ENCODE measurements around the gene TRABD.

Gene TRABD

DNA sequence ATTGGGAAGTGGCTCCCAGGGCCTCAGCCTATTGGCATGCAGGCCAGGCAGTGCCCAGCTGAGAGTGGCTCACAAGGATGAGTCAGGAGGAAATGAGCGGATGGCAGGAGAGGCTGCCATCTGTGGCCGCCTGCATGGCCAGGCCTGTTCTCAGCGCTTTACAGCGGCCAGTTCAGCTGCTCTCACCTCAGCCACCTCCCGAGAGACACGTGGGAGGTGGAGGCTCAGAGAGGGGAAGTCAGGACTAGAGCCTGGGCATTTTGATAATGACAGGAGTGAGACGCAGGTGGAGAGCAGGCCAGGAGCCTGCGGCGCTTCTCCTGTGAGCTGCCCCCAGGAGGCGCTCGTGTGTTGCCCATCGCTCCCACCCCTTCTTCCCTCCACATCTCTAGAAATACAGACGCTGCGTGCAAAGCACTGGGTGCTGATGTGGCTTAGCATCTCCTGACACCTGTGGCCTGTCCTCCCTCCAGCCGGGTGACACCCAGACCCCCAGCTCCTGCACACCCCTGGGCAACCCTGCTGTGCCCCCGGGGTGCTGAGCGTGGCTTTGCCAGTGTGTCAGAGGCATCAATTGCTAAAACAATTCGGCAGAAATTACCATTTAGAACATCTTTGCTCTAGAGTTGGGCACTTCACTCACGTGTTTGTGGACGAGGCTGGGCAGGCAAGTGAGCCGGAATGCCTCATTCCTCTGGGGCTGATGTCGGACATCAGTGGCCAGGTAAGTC is 36.6 kb upstream of the TRABD start:
- no peak for TF ChIP-seq ZFX (IDR thresholded peaks at IDR 0.05)
- TF ChIP-seq, protein P1, sequence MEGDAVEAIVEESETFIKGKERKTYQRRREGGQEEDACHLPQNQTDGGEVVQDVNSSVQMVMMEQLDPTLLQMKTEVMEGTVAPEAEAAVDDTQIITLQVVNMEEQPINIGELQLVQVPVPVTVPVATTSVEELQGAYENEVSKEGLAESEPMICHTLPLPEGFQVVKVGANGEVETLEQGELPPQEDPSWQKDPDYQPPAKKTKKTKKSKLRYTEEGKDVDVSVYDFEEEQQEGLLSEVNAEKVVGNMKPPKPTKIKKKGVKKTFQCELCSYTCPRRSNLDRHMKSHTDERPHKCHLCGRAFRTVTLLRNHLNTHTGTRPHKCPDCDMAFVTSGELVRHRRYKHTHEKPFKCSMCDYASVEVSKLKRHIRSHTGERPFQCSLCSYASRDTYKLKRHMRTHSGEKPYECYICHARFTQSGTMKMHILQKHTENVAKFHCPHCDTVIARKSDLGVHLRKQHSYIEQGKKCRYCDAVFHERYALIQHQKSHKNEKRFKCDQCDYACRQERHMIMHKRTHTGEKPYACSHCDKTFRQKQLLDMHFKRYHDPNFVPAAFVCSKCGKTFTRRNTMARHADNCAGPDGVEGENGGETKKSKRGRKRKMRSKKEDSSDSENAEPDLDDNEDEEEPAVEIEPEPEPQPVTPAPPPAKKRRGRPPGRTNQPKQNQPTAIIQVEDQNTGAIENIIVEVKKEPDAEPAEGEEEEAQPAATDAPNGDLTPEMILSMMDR (conservative IDR thresholded peaks at IDR 0.05) = peak; percentile 98
- H3K27ac ChIP-seq = peak overlapping the region; percentile 6; the same call in 1 of the 2 replicates

DNA sequence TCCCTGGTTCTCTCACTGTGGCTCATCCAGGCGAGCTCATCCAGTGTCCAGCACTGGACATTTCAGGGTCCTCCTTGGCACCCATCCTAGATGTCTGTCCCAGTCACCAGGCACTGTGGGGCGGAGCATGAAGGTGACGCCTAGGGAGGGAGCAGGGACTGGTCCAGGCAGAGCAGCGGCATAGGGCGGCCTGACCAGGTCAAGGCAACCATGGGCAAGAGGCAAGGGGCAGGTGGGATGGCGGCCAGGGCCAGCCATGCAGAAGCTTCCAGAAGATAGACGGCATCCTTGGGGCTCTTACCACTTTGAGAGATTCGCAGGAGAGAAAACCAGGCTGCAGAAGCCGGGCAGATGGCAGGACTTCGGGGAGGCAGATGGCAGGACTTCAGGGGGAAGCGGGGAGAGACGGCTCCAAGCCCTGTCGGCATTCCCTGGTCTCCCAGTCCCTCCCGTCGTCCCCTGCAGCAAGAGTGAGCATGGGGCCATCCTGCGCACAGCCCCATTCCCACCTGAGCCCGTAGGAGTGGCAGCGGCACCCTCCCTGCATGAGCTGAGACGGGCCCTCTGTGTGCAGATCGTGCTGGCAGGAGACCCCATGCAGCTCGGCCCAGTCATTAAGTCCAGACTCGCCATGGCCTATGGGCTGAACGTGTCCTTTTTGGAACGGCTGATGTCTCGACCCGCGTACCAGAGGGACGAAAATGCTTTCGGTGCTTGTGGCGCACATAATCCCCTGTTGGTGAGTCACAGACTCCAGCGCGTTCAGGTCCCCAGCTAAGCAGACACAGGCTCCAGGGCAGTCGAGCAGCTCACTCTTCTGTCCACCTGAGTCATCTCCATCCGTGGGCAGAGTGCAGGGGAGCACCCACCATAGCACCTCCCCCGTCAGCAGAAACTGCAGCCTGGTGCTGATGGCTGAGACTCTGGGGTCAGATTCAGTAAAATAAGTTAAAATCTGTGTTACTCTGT is 35.3 kb upstream of the TRABD start:
- no peak for TF ChIP-seq ZFX (IDR thresholded peaks at IDR 0.05)
- TF ChIP-seq, protein P1 (conservative IDR thresholded peaks at IDR 0.05) = no peak

DNA sequence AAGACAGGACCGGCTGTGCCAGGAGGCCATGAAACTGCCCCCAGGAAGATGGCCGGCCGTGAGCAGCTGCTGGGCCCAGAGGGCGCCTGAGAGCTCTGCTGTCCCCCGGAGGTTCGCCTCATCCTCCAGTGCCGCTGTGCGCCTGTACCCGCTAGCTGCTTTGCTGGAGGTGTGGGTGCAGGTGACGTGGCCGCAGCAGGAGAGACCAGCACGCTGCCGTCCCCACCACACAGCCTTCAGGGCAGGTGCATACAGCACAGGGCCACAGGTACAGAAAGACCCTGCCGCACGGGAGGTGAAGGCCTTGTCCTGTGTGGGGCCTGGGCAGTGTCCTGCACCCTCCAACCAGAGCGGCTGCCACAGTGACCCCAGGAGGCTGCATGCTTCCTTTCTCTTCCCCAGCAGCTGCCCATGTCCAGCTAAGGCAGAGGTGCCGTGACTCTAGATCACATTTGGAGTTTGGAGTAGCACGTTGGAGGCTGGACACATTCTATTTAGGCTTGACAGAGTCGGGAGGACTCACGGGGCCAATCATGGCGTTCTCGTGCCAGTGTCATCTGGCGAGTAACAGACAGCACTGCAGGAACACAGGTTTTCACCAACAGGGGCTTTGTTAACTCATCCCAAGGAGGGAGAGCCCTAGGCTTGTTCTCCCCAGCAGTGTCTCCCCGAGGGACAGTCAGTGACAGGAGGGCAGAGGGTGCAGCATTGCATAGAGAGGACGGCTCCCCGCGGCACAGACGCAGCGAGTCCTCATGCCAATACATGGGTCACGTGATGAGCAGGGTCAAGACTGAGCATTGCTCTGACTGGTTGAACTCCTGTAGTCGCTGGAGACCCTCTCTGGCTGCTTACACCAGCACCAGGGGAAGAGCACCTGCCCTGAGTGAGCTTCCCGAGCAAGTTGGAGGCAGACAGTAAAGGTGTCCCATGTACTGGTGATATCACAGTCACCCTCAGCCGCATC is 33.9 kb upstream of the TRABD start:
- H3K27ac ChIP-seq = no peak overlapping the region
- TF ChIP-seq, protein P1 (conservative IDR thresholded peaks at IDR 0.05) = no peak
- no peak for TF ChIP-seq ZFX (IDR thresholded peaks at IDR 0.05)

More for the DNA sequence above, 35.3 kb upstream of the TRABD start:
- H3K27ac ChIP-seq = no peak overlapping the region

DNA sequence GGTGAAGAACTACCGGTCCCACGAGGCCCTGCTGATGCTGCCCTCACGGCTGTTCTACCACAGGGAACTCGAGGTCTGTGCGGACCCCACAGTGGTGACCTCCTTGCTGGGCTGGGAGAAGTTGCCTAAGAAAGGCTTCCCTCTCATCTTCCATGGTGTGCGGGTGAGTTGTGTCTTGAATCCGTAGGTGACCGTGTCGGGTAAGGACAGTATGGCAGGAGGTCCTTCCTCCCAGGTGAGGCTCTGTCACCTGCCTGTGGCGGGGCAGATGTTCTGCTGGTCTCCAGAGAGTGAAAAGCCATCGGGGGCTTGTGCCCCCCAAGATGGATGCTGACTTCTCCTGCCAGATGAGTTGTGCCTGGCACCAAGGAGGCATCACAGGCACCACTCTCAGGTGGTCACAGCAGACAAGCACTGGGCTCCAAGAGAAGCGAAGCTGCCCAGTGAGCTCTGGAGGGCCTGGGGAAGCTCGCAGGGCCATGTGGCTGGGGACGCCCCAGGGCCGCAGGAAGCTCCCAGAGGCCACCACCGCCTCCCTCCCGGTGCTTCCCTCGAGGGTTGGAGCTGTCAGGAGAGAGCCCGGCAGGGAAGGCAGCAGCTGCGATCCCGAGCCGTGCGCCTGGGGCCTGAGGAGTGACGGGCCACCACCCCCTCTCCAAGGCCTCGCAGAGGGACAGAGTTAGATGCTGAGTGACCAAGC is 32.5 kb upstream of the TRABD start:
- no peak overlapping the region for H3K27ac ChIP-seq
- TF ChIP-seq, protein P1 (conservative IDR thresholded peaks at IDR 0.05) = no peak
- no peak for TF ChIP-seq ZFX (IDR thresholded peaks at IDR 0.05)

DNA sequence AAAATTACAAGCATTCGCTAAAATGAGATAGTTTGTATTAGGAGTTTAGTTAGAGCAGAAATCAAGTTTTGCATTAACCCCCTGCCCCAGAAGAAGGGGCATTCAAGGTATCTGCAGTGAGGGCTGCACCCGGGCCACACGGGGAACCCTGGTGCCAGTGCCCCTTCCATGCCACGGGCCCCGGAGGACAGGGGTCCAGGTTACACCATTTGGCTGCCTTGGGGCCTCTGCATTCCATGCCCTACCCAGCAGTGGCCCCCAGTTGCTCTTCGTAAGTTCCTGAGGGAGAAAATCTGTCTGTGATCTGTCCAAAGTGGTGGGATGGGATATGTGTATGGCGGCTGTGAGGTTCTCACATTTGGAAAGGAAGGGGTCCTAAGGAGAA is 32.0 kb upstream of the TRABD start:
- TF ChIP-seq, protein P1 (conservative IDR thresholded peaks at IDR 0.05) = no peak
- no peak overlapping the region for H3K27ac ChIP-seq

DNA sequence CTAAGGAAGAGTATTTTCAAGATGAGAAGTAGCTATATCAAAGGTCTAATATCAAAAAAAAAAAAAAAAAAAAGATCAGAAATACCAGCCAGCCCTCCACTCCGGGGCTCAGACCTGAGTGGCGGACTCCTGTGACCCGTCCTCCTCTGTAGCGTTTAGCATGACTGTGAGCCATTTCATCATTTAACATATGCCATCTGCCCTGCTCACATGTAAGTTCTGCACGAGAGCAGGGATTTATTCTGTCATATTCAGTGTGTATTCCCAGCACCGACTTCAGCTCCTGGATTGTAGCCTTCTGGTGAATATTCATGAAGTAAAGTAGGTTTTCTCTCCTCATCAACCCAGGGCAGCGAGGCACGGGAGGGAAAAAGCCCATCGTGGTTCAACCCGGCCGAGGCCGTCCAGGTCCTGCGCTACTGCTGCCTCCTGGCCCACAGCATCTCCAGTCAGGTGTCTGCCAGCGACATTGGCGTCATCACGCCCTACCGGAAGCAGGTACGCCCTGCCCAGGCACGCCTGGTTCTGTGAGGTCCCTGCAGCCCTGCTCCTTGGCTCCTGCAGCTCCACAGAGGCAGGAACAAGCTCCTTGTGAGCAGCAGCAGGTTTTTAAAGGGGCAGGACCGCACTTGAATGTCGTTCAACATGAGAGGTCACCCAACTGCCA is 27.9 kb upstream of the TRABD start:
- H3K27ac ChIP-seq = 0 out of 2 replicates have a peak overlapping the region, but pooled peaks have one; percentile 6
- no peak for TF ChIP-seq ZFX (IDR thresholded peaks at IDR 0.05)
- TF ChIP-seq, protein P1 (conservative IDR thresholded peaks at IDR 0.05) = no peak

All from C4-2B (cell line).